Endothelial cell of umbilical vein (primary cell): ENCODE results near the gene FYTTD1. TPM values are rescaled to one million over a fixed set of nuclear protein-coding genes. Genes with fewer than 3 reads are reported as not detected.

Source experiments
- BruUV-seq: library from RNA; stranded (reverse); fragments of 400-500 nt; replicated peaks from 2 replicates; lab custom pipeline; 2021; lab: Mats Ljungman, UMichigan
- CTCF ChIA-PET: fragments of 300-600, 350-600 bp; sonication (Branson Sonifier 250); formaldehyde crosslinking; loops from one replicate; lab custom pipeline; 2021; ENCODE audit warnings: antibody characterized with exemption, inconsistent platforms; lab: Charles Lee
- POLR2A ChIA-PET: fragments of 300-600, 350-600 bp; sonication (Branson Sonifier 250); formaldehyde crosslinking; loops from one replicate; lab custom pipeline; 2021; ENCODE audit warnings: antibody characterized with exemption, inconsistent platforms; lab: Charles Lee
- DNase-seq: peaks from one replicate; pipeline ENCODE4 v3.0.0-alpha.2; 2011; ENCODE audit warnings: low read depth, low spot score
- FAIRE-seq: peaks from 2 replicates; lab custom pipeline; 2011; peaks lifted over from hg19 to GRCh38; lab: Jason Lieb, UNC
- H2AFZ ChIP-seq: 2 replicates; pipeline ENCODE4 v1.6.0; 2012; ENCODE audit warnings: low read depth, low read length, control low read depth, inconsistent platforms
- H3K27ac ChIP-seq: 2 replicates; pipeline ENCODE4 v1.5.1; 2011; ENCODE audit warnings: low read depth, mild to moderate bottlenecking, control low read depth, low read length, moderate library complexity; ENCODE audit not compliant: insufficient read depth
- H3K27me3 ChIP-seq, 2 experiments: 2 replicates each; pipeline versions ENCODE4 v1.6.0 to v1.6.1; 2011; ENCODE audit warnings: low read length in 2 of 2, mixed read lengths in 1 of 2; ENCODE audit not compliant: control insufficient read depth in 2 of 2, insufficient read depth in 2 of 2
- H3K36me3 ChIP-seq, 2 experiments: 2 replicates in 1 of 2; 3 replicates in 1 of 2; pipeline ENCODE4 v1.5.1; 2011; ENCODE audit warnings: low read length in 2 of 2, mild to moderate bottlenecking in 1 of 2, moderate library complexity in 1 of 2; ENCODE audit not compliant: control insufficient read depth in 2 of 2, insufficient read depth in 2 of 2; ENCODE audit errors: extremely low read depth in 1 of 2
- H3K4me1 ChIP-seq: 3 replicates; pipeline ENCODE4 v1.5.1; 2011; ENCODE audit warnings: mild to moderate bottlenecking, low read length; ENCODE audit not compliant: control insufficient read depth, insufficient read depth; ENCODE audit errors: extremely low read depth
- H3K4me2 ChIP-seq: 2 replicates; pipeline ENCODE4 v1.6.1; 2011; ENCODE audit warnings: low read length, control low read depth, mixed read lengths; ENCODE audit not compliant: insufficient read depth
- H3K4me3 ChIP-seq, 3 experiments: fragments of 200-600 bp in 1 of 3; sonication (generic), shearing (Covaris generic) in 1 of 3; replicated peaks in 1 of 3; 2 replicates each; pipeline ENCODE4 v1.5.1; 2011 to 2016; ENCODE audit warnings: control low read depth in 3 of 3, low read length in 3 of 3, mild to moderate bottlenecking in 2 of 3, inconsistent platforms in 1 of 3, low read depth in 1 of 3, moderate library complexity in 1 of 3; ENCODE audit not compliant: insufficient read depth in 1 of 3
- H3K79me2 ChIP-seq: 2 replicates; pipeline ENCODE4 v1.6.0; 2012; ENCODE audit warnings: low read length, inconsistent platforms; ENCODE audit not compliant: control insufficient read depth, insufficient read depth
- H3K9ac ChIP-seq: replicated peaks from 2 replicates; pipeline ENCODE3; 2011; ENCODE audit warnings: low read length, control low read depth; ENCODE audit not compliant: insufficient read depth; ENCODE audit errors: extremely low read depth
- H3K9me1 ChIP-seq: replicated peaks from 3 replicates; pipeline ENCODE4 v1.6.0; 2011; ENCODE audit warnings: mild to moderate bottlenecking, low read length; ENCODE audit not compliant: control insufficient read depth, insufficient read depth; ENCODE audit errors: extremely low read depth
- H3K9me3 ChIP-seq: replicated peaks from 2 replicates; pipeline ENCODE4 v1.5.1; 2012; ENCODE audit warnings: low read length, inconsistent platforms; ENCODE audit not compliant: control insufficient read depth, insufficient read depth
- H4K20me1 ChIP-seq: replicated peaks from 2 replicates; pipeline ENCODE3; 2011; ENCODE audit warnings: mild to moderate bottlenecking, low read length; ENCODE audit not compliant: control insufficient read depth, insufficient read depth; ENCODE audit errors: extremely low read depth
- CTCF ChIP-seq, 2 donors: IDR thresholded peaks; 1 replicate in 1 of 2; 2 replicates in 1 of 2; pipeline ENCODE4 v1.5.1; 2011; ENCODE audit warnings: low read length in 2 of 2, mild to moderate bottlenecking in 2 of 2, moderate library complexity in 2 of 2, control low read depth in 1 of 2, inconsistent platforms in 1 of 2, low read depth in 1 of 2; ENCODE audit not compliant: insufficient read depth in 1 of 2; ENCODE audit errors: extremely low read depth in 1 of 2
- EZH2 ChIP-seq: IDR thresholded peaks from 2 replicates; pipeline ENCODE4 v1.6.1; 2012; ENCODE audit warnings: borderline replicate concordance, low read depth, mild to moderate bottlenecking, moderate library complexity, low read length, inconsistent platforms; ENCODE audit not compliant: severe bottlenecking
- FOS ChIP-seq: IDR thresholded peaks from 2 replicates; pipeline ENCODE4 v1.6.1; 2011; ENCODE audit warnings: mild to moderate bottlenecking, low read length, moderate library complexity, borderline replicate concordance; ENCODE audit not compliant: insufficient read depth
- GATA2 ChIP-seq: IDR thresholded peaks from 2 replicates; pipeline ENCODE4 v1.7.0; 2011; ENCODE audit warnings: low read depth, mild to moderate bottlenecking, moderate library complexity, mixed read lengths, low read length; ENCODE audit not compliant: insufficient read length, insufficient read depth
- JUN ChIP-seq: IDR thresholded peaks from 2 replicates; pipeline ENCODE4 v1.6.1; 2011; ENCODE audit warnings: borderline replicate concordance, low read depth; ENCODE audit not compliant: insufficient read length, insufficient read depth
- MAX ChIP-seq: IDR thresholded peaks from 2 replicates; pipeline ENCODE4 v1.6.1; 2011; ENCODE audit not compliant: insufficient read depth, insufficient read length
- MYC ChIP-seq: IDR thresholded peaks from one replicate; pipeline ENCODE4 v1.6.1; 2011; ENCODE audit warnings: mild to moderate bottlenecking, low read depth, low read length
- POLR2A ChIP-seq: IDR thresholded peaks from 2 replicates; pipeline ENCODE4 v1.6.1; 2012; ENCODE audit warnings: low read depth, mild to moderate bottlenecking, control low read depth, low read length
- POLR2AphosphoS5 ChIP-seq: IDR thresholded peaks from 2 replicates; pipeline ENCODE4 v1.6.1; 2012; ENCODE audit warnings: low read depth, mild to moderate bottlenecking, control low read depth, low read length, moderate library complexity; ENCODE audit not compliant: insufficient read depth
- dilution Hi-C: fragments of 300-500 bp; cut with MboI; formaldehyde crosslinking; loops from one replicate; pipeline ENCODE4 v1.15.0; 2019; ENCODE audit warnings: low sequenced_read_pairs; ENCODE audit not compliant: extremely low pct_ligation_motif_present
- intact Hi-C: fragments of 100-400 bp; cut with micrococcal nuclease; formaldehyde crosslinking; loops from one replicate; pipeline ENCODE4 v1.10.0; 2022
- polyA plus RNA-seq, 4 experiments: library from polyadenylated mRNA; depleted of rRNA in 3 of 4; stranded (reverse) in 3 of 4; unstranded in 1 of 4; fragments of >200 nt; gene quantifications; 2 replicates each; pipeline versions ENCODE4 v1.2.1 to v1.2.3, GENCODE V29; 2011 to 2012; ENCODE audit warnings: missing spikeins in 1 of 4
- total RNA-seq: library from RNA; stranded (reverse); gene quantifications from 2 replicates; pipeline ENCODE4 v1.2.3, GENCODE V29; 2021

The FYTTD1 gene
- total and polyA plus RNA-seq, 2 donors (not counting 3 experiments of a cell fraction or from before 2014, with no cell fraction given): 8.9 to 52.3 TPM

DNA sequence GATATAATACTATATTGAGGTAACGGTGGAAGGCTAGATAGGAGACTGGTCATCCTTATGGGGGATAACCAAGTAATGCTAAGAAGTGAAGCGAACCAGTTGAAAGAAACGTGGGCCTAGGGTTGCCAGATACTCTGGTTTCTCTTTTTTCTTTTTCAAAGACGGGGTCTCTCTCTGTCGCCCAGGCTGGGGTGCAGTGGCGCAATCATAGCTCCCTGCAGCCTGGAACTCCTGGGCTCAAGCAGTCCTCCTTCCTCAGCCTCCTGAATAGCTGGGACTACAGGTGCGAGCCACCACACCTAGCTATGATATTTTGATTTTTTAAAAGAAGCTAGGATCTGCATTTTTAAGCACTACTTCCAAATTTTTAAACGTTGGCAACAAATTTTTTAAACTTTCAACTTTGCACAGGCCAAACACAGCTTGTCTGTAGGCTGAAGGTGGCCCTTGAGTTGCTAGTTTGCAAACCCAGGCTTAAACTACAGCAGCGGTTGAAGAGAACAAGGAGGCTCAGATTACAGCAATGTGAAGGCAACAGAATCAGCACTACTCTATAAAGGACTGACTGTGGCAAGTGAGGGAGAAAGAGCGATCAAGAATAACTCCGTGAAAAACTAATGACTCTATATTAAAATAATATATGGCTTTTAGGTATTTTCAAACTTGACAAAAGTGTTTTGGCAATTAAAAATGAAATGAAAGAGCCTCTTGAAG lies 11.8 kb upstream of the FYTTD1 start:
- H3K9ac ChIP-seq: no peak overlapping the region
- H2AFZ ChIP-seq: peak overlapping the region; percentile 93
- no peaks in the 10 kb centered on the region for H3K9me3 ChIP-seq
- dilution Hi-C loops (no loop called here), intact Hi-C loops (loop anchor here (1.0 kb wide), 1 partner anchor 11 kb away; the partner anchor contains the start of gene FYTTD1)
- H3K79me2 ChIP-seq: peaks cover 13% of the 10 kb centered on the region
- POLR2A ChIA-PET: no interaction called here
- H3K27ac ChIP-seq: no peak overlapping the region
- DNase-seq: no peak
- H3K9me1 ChIP-seq: no peaks in the 10 kb centered on the region
- no peaks in the 10 kb centered on the region for H4K20me1 ChIP-seq
- CTCF ChIA-PET: interaction anchor here (1.0 kb wide), 1 partner anchor 11 kb away, joined by 4 read pairs; the partner anchor contains the start of gene FYTTD1
- BruUV-seq: no TSS peak
- peak; percentile 40 for FAIRE-seq
- H3K4me3 ChIP-seq: peak overlapping the region in 1 of 3 experiments; percentile 75
- H3K4me2 ChIP-seq: peak overlapping the region; percentile 91
- peaks cover 7% of the 10 kb centered on the region for H3K4me1 ChIP-seq
- TF ChIP-seq EZH2: no peak
- TF ChIP-seq MAX: no peak
- no peak for TF ChIP-seq FOS
- no peak for TF ChIP-seq MYC
- no peak for TF ChIP-seq JUN
- no peak for TF ChIP-seq CTCF (IDR thresholded peaks at IDR 0.05; ENCODE audit: extremely low read depth in 1 of 2, insufficient read depth in 1 of 2, low read depth in 1 of 2, low read length in 2 of 2)
- no peak for TF ChIP-seq GATA2
- no peak for TF ChIP-seq POLR2A
- TF ChIP-seq POLR2AphosphoS5: no peak
- H3K36me3 ChIP-seq: no peaks in the 10 kb centered on the region
- H3K27me3 ChIP-seq: no peaks in the 10 kb centered on the region
